OCI-LY1 (cell line): ENCODE measurements around the gene SLC16A2.

ENCODE experiments used
- H2AFZ ChIP-seq: fragments of 200-600 bp; sonication (generic), shearing (Covaris generic); 2 replicates; pipeline ENCODE4 v1.6.0; 2014; ENCODE audit warnings: antibody characterized with exemption, mild to moderate bottlenecking, low read length
- H3F3A ChIP-seq: fragments of 200-600 bp; sonication (generic), shearing (Covaris generic); 2 replicates; pipeline ENCODE4 v1.6.0; 2014; ENCODE audit warnings: mild to moderate bottlenecking, antibody characterized with exemption, low read length, moderate library complexity; ENCODE audit not compliant: insufficient read depth
- H3K27ac ChIP-seq: fragments of 200-600 bp; sonication (generic); 2 replicates; pipeline ENCODE4 v1.5.1; 2014; ENCODE audit warnings: low read length, mixed run types, mild to moderate bottlenecking, low read depth; ENCODE audit not compliant: poor library complexity, severe bottlenecking
- H3K27me3 ChIP-seq: fragments of 200-600 bp; sonication (generic); 2 replicates; pipeline ENCODE4 v1.6.0; 2014; ENCODE audit warnings: antibody characterized with exemption, mild to moderate bottlenecking, low read length, moderate library complexity; ENCODE audit not compliant: insufficient read depth
- H3K36me3 ChIP-seq: fragments of 200-600 bp; sonication (generic); 2 replicates; pipeline ENCODE4 v1.6.1; 2014; ENCODE audit warnings: mild to moderate bottlenecking, antibody characterized with exemption, low read length, moderate library complexity, mixed read lengths; ENCODE audit not compliant: insufficient read depth
- H3K4me1 ChIP-seq: fragments of 200-600 bp; sonication (generic); 2 replicates; pipeline ENCODE4 v1.5.1; 2014; ENCODE audit warnings: mild to moderate bottlenecking, low read length, moderate library complexity; ENCODE audit not compliant: insufficient read depth, severe bottlenecking
- H3K4me2 ChIP-seq: fragments of 200-600 bp; sonication (generic), shearing (Covaris generic); 2 replicates; pipeline ENCODE4 v1.6.1; 2014; ENCODE audit warnings: low read length
- H3K4me3 ChIP-seq: fragments of 200-600 bp; sonication (generic); 2 replicates; pipeline ENCODE4 v1.5.1; 2014; ENCODE audit warnings: low read length, low read depth, mild to moderate bottlenecking, mixed read lengths; ENCODE audit not compliant: poor library complexity, severe bottlenecking
- H3K79me2 ChIP-seq: fragments of 200-600 bp; shearing (Covaris generic); 2 replicates; pipeline ENCODE4 v1.6.1; 2016; ENCODE audit warnings: mixed run types, low read length, mixed read lengths; ENCODE audit not compliant: insufficient read depth
- H3K9ac ChIP-seq: fragments of 200-600 bp; sonication (generic), shearing (Covaris generic); 2 replicates; pipeline ENCODE4 v1.6.1; 2014; ENCODE audit warnings: mild to moderate bottlenecking, low read length, mixed read lengths
- H3K9me2 ChIP-seq: fragments of 200-600 bp; sonication (generic), shearing (Covaris generic); 2 replicates; pipeline ENCODE4 v1.6.1; 2014; ENCODE audit warnings: low read depth, mild to moderate bottlenecking, low read length, mixed read lengths
- H3K9me3 ChIP-seq: fragments of 200-600 bp; shearing (Covaris generic); 2 replicates; pipeline ENCODE4 v1.6.1; 2014; ENCODE audit warnings: low read length, mixed read lengths
- H4K20me1 ChIP-seq: fragments of 200-600 bp; sonication (generic), shearing (Covaris generic); 2 replicates; pipeline ENCODE4 v1.6.0; 2016; ENCODE audit warnings: mild to moderate bottlenecking, low read length; ENCODE audit not compliant: insufficient read depth
- EZH2 ChIP-seq: fragments of 200-600 bp; sonication (generic), shearing (Covaris generic); IDR thresholded peaks from 2 replicates; pipeline ENCODE4 v1.8.0; 2017; ENCODE audit warnings: borderline replicate concordance, mixed run types, mild to moderate bottlenecking, antibody characterized with exemption, low read length, moderate library complexity, mixed read lengths
- TF ChIP-seq, protein P1 (sequence below): fragments of 200-600 bp; sonication (generic), shearing (Covaris generic); IDR thresholded peaks from 2 replicates; pipeline ENCODE4 v1.5.1; 2017; ENCODE audit warnings: mild to moderate bottlenecking, antibody characterized with exemption, low read length, moderate library complexity, mixed read lengths

SLC16A2 gene

DNA sequence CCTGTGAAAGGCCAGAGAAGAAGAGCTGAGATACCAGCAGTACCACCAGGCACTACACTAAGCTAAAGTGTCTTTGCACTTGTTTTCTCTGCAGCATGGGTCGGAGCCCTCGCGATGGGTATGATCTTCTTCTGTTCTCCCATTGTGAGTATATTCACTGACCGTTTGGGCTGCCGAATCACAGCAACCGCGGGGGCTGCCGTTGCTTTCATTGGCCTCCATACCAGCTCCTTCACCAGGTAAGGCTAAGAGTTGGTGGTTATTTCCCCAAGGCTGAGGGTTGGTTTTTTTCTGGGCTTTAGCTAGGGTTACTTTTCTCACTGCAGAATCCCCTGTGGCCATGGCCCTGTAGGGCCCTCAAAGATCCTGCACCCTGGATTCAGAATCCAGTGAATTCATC is 99.6 kb downstream of the SLC16A2 start:
- TF ChIP-seq EZH2, result no peak
- TF ChIP-seq, protein P1, sequence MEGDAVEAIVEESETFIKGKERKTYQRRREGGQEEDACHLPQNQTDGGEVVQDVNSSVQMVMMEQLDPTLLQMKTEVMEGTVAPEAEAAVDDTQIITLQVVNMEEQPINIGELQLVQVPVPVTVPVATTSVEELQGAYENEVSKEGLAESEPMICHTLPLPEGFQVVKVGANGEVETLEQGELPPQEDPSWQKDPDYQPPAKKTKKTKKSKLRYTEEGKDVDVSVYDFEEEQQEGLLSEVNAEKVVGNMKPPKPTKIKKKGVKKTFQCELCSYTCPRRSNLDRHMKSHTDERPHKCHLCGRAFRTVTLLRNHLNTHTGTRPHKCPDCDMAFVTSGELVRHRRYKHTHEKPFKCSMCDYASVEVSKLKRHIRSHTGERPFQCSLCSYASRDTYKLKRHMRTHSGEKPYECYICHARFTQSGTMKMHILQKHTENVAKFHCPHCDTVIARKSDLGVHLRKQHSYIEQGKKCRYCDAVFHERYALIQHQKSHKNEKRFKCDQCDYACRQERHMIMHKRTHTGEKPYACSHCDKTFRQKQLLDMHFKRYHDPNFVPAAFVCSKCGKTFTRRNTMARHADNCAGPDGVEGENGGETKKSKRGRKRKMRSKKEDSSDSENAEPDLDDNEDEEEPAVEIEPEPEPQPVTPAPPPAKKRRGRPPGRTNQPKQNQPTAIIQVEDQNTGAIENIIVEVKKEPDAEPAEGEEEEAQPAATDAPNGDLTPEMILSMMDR, result no peak
- no peaks in the 10 kb centered on the region for H4K20me1 ChIP-seq
- no peaks in the 10 kb centered on the region for H3K36me3 ChIP-seq
- H3K9me2 ChIP-seq, result no peaks in the 10 kb centered on the region
- H3K9ac ChIP-seq, result no peak overlapping the region
- no peak overlapping the region for H3K27ac ChIP-seq
- H3K9me3 ChIP-seq, result no peaks in the 10 kb centered on the region
- no peak overlapping the region for H2AFZ ChIP-seq
- H3K4me2 ChIP-seq, result no peak overlapping the region
- no peaks in the 10 kb centered on the region for H3K4me1 ChIP-seq
- H3K27me3 ChIP-seq, result no peaks in the 10 kb centered on the region
- H3F3A ChIP-seq, result no peaks in the 10 kb centered on the region
- no peaks in the 10 kb centered on the region for H3K79me2 ChIP-seq
- H3K4me3 ChIP-seq, result no peak overlapping the region

DNA sequence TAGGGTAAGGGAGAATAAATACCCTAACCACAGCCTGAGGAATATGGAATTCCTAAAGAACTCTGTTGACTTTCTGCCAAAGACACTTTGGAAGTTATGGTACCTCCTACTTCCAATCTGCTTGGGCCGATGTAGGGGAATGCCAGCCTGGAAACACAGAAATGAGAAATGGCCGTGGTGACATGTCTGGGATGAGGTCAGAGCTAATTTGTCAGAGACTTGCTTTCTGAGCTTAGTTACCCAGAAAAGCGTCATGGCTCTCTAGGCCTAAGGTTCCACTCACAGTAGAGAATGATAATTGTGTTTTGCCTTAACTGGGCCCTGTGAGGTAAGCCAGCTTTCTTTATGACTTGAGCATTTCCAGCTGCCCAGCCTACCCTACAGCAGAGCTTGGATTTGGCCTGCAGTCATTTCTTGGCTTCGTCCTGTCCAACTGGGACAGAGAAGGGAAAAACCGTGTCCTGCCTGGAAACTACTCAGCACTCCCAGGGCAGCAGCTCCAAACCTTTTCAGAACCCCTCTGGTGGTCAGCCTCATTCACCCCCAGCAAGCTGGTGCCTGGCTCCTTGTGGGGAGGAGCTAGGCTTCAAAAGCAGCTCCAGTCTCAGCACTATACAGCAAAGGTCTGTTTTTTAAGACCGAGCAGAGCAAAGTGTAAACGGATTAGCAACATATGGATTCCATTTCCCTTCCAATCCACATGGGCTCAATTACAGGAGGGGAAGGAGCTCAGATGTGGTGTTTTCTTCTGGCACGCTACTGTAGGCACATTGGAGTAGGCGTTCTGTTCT is 100.9 kb downstream of the SLC16A2 start:
- no peaks in the 10 kb centered on the region for H3K4me1 ChIP-seq
- no peaks in the 10 kb centered on the region for H4K20me1 ChIP-seq
- H3K27ac ChIP-seq, result no peak overlapping the region
- H2AFZ ChIP-seq, result no peak overlapping the region
- no peaks in the 10 kb centered on the region for H3K27me3 ChIP-seq
- no peak overlapping the region for H3K4me3 ChIP-seq
- H3K4me2 ChIP-seq, result no peak overlapping the region
- H3K9ac ChIP-seq, result no peak overlapping the region
- H3K9me3 ChIP-seq, result no peaks in the 10 kb centered on the region
- no peaks in the 10 kb centered on the region for H3F3A ChIP-seq
- H3K79me2 ChIP-seq, result no peaks in the 10 kb centered on the region
- no peak for TF ChIP-seq EZH2
- TF ChIP-seq, protein P1, result no peak
- H3K36me3 ChIP-seq, result no peaks in the 10 kb centered on the region
- no peaks in the 10 kb centered on the region for H3K9me2 ChIP-seq

DNA sequence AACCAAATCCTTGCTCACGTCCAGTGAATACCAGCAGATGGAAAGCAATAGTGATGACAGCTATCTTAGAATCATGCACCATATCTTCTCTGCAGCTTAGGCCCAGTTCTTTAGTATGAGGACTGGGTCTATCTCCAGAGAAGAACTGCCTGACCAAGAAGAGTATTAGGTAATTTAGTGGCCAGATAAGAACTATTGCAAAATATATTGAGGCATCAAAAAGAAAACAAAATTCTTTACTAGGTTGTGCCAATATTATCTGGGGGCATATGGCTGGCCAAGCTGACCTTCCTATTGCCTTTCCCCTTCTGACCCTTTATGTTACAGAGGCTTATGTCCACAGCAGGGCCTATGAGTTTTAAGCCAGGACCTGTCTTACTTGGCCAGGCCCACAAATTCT is 101.9 kb downstream of the SLC16A2 start:
- Histone ChIP-seq H3K27me3 (no peaks in the 10 kb centered on the region), H3K9me3 (no peaks in the 10 kb centered on the region), H3K4me1 (no peaks in the 10 kb centered on the region), H3K27ac (no peak overlapping the region), H3K79me2 (no peaks in the 10 kb centered on the region), H3K36me3 (no peaks in the 10 kb centered on the region), H3K4me2 (no peak overlapping the region), H2AFZ (no peak overlapping the region), H3F3A (no peaks in the 10 kb centered on the region), H3K9me2 (no peaks in the 10 kb centered on the region), H4K20me1 (no peaks in the 10 kb centered on the region), H3K4me3 (no peak overlapping the region), H3K9ac (no peak overlapping the region)
- TF ChIP-seq, protein P1, result no peak
- no peak for TF ChIP-seq EZH2
